Naive thymus-derived CD4-positive, alpha-beta T cell (primary cell): ENCODE results near the gene MYH13. TPM values are rescaled to one million over a fixed set of nuclear protein-coding genes. Genes with fewer than 3 reads are reported as not detected.

Source experiments
- ATAC-seq: fragments of 150-1000 bp; cut with Tn5 transposase; 2 replicates; pipeline ENCODE4 v1.10.0; 2021; ENCODE audit warnings: mild to moderate bottlenecking, moderate library complexity
- CTCF ChIA-PET: fragments of 350-600 bp; sonication (Branson Sonifier 250); formaldehyde crosslinking; loops from one replicate; lab custom pipeline; 2021; ENCODE audit warnings: antibody characterized with exemption; lab: Charles Lee
- POLR2A ChIA-PET: fragments of 350-600 bp; sonication (Branson Sonifier 250); formaldehyde crosslinking; loops from one replicate; lab custom pipeline; 2021; ENCODE audit warnings: antibody characterized with exemption, inconsistent platforms; lab: Charles Lee
- DNase-seq, 9 donors: peaks; one replicate each; pipeline versions ENCODE4 v3.0.0 to v3.0.0-alpha.2; 2020 to 2022; ENCODE audit warnings: mixed read lengths in 1 of 9
- H3K27ac ChIP-seq: one replicate; pipeline ENCODE4 v1.7.0; 2013; ENCODE audit warnings: mild to moderate bottlenecking, low read depth, low read length, moderate library complexity
- H3K27me3 ChIP-seq, 2 donors: one replicate each; pipeline ENCODE4 v1.7.0; 2013; ENCODE audit warnings: low read length in 2 of 2, mild to moderate bottlenecking in 2 of 2, moderate library complexity in 2 of 2; ENCODE audit not compliant: control insufficient read depth in 2 of 2, insufficient read depth in 2 of 2
- H3K36me3 ChIP-seq, 3 experiments: 1 replicate in 2 of 3; 2 replicates in 1 of 3; pipeline ENCODE4 v1.7.0; 2013; ENCODE audit warnings: low read length in 3 of 3, mild to moderate bottlenecking in 3 of 3, moderate library complexity in 1 of 3; ENCODE audit not compliant: insufficient read depth in 3 of 3, control insufficient read depth in 2 of 3
- H3K4me1 ChIP-seq, 2 donors: one replicate each; pipeline ENCODE4 v1.7.0; 2013; ENCODE audit warnings: low read length in 2 of 2, mild to moderate bottlenecking in 2 of 2, moderate library complexity in 1 of 2; ENCODE audit not compliant: control insufficient read depth in 2 of 2, insufficient read depth in 2 of 2
- H3K4me3 ChIP-seq: 2 replicates; pipeline ENCODE4 v1.7.0; 2013; ENCODE audit warnings: mild to moderate bottlenecking, low read length
- H3K9me3 ChIP-seq, 3 experiments: 1 replicate in 2 of 3; 2 replicates in 1 of 3; pipeline ENCODE4 v1.7.0; 2013; ENCODE audit warnings: low read length in 3 of 3; ENCODE audit not compliant: control insufficient read depth in 2 of 3
- H3K27ac Mint-ChIP-seq, 9 donors: one replicate each; pipeline ENCODE4 v1.8.0; 2020 to 2022; ENCODE audit warnings: mixed read lengths in 9 of 9, mild to moderate bottlenecking in 8 of 9, moderate library complexity in 5 of 9, inconsistent platforms in 2 of 9
- H3K27me3 Mint-ChIP-seq, 5 donors: one replicate each; pipeline ENCODE4 v1.8.0; 2021 to 2022; ENCODE audit warnings: mixed read lengths in 5 of 5, mild to moderate bottlenecking in 1 of 5
- H3K36me3 Mint-ChIP-seq, 5 donors: one replicate each; pipeline ENCODE4 v1.8.0; 2020 to 2022; ENCODE audit warnings: mixed read lengths in 5 of 5, mild to moderate bottlenecking in 3 of 5, inconsistent platforms in 1 of 5
- H3K4me1 Mint-ChIP-seq, 7 donors: one replicate each; pipeline ENCODE4 v1.8.0; 2020 to 2022; ENCODE audit warnings: mixed read lengths in 7 of 7, mild to moderate bottlenecking in 3 of 7, inconsistent platforms in 1 of 7
- H3K4me3 Mint-ChIP-seq, 10 donors: one replicate each; pipeline ENCODE4 v1.8.0; 2020 to 2022; ENCODE audit warnings: mild to moderate bottlenecking in 10 of 10, mixed read lengths in 10 of 10, moderate library complexity in 6 of 10, inconsistent platforms in 2 of 10
- H3K9me3 Mint-ChIP-seq, 11 donors: one replicate each; pipeline ENCODE4 v1.8.0; 2020 to 2022; ENCODE audit warnings: mixed read lengths in 11 of 11, mild to moderate bottlenecking in 4 of 11, inconsistent platforms in 1 of 11, moderate library complexity in 1 of 11
- intact Hi-C, 2 donors: fragments of 100-400 bp; cut with micrococcal nuclease; formaldehyde crosslinking; loops; one replicate each; pipeline ENCODE4 v1.15.1; 2023
- polyA plus RNA-seq, 2 donors: library from polyadenylated mRNA; unstranded; fragments of 300-500 nt; fragmentation: Illumina TruSeq; gene quantifications; one replicate each; pipeline ENCODE4 v1.2.3, GENCODE V29; 2021
- total RNA-seq, 6 experiments: library from RNA in 5 of 6; stranded (reverse) in 5 of 6; gene quantifications; 1 replicate in 5 of 6; 2 replicates in 1 of 6; pipeline ENCODE4 v1.2.3 and lab custom pipeline; 2021 to 2026

The MYH13 gene
- total and polyA plus RNA-seq, 7 experiments from 2014 or later, result not detected

DNA sequence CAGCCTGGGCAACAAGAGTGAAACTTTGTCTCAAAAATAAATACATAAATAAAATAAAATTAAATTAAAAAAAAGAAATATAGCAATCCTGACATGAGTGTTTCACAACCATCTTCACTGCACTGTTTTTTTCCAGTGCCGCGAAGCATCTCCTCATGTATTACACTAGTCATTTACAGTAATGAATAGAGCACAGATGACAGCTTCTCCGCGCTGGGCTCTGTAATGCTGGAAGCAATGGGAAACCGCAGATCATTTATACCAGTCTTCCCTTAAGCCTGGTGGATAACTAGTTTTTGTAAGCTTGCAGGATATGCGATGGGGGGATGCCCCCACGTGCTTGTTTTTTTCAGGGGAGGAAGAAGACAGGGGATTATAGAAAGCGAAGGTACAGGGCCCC, 86.9 kb downstream of the MYH13 start:
- H3K27ac ChIP-seq, result no peak overlapping the region
- H3K9me3 ChIP-seq, result no peaks in the 10 kb centered on the region
- H3K36me3 ChIP-seq, result no peaks in the 10 kb centered on the region
- no peaks in the 10 kb centered on the region for H3K4me1 ChIP-seq
- no peak overlapping the region for H3K27ac Mint-ChIP-seq
- no peak overlapping the region for H3K4me3 ChIP-seq
- DNase-seq (no peak), ATAC-seq (no peak)
- H3K9me3 Mint-ChIP-seq, result peaks cover 0 to 2% (median 0%) of the 10 kb centered on the region in 11 donors
- H3K27me3 ChIP-seq, result no peaks in the 10 kb centered on the region
- POLR2A ChIA-PET, result no interaction called here
- CTCF ChIA-PET, result no interaction called here
- H3K4me3 Mint-ChIP-seq, result no peak overlapping the region
- H3K36me3 Mint-ChIP-seq, result peaks cover 0 to 6% (median 0%) of the 10 kb centered on the region in 5 donors
- H3K4me1 Mint-ChIP-seq, result no peaks in the 10 kb centered on the region
- intact Hi-C loops, result no loop called here
- H3K27me3 Mint-ChIP-seq, result peaks cover 5 to 32% (median 16%) of the 10 kb centered on the region in 5 donors

DNA sequence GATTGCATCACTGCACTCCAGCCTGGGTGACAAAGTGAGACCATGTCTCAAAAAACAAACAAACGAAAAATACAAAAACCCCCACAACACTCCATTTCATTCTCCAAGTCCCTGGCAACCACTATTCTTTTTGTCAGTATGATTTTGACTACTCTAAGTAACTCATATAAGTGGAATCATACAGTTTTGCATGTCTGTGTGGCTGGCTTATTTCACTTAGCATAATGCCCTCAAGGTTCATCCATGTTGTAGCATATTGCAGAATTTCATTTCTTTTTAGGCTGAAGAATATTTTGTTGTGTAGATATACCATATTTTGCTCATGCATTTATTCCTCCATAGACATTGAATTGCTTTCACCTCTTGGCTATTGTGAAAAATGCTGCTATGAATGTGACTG, 92.7 kb downstream of the MYH13 start:
- no peaks in the 10 kb centered on the region for H3K4me1 ChIP-seq
- no peaks in the 10 kb centered on the region for H3K27me3 ChIP-seq
- CTCF ChIA-PET, result no interaction called here
- no peaks in the 10 kb centered on the region for H3K9me3 ChIP-seq
- H3K27me3 Mint-ChIP-seq, result peaks cover 0 to 11% (median 5%) of the 10 kb centered on the region in 5 donors
- H3K9me3 Mint-ChIP-seq, result peaks cover 0 to 1% (median 0%) of the 10 kb centered on the region in 11 donors
- no peaks in the 10 kb centered on the region for H3K36me3 Mint-ChIP-seq
- no peak for ATAC-seq
- intact Hi-C loops, result no loop called here
- no peaks in the 10 kb centered on the region for H3K36me3 ChIP-seq
- H3K4me3 ChIP-seq, result no peak overlapping the region
- H3K4me1 Mint-ChIP-seq, result peaks cover 0 to 3% (median 0%) of the 10 kb centered on the region in 7 donors
- H3K4me3 Mint-ChIP-seq, result no peak overlapping the region
- POLR2A ChIA-PET, result no interaction called here
- H3K27ac Mint-ChIP-seq, result no peak overlapping the region
- DNase-seq, result no peak
- no peak overlapping the region for H3K27ac ChIP-seq

DNA sequence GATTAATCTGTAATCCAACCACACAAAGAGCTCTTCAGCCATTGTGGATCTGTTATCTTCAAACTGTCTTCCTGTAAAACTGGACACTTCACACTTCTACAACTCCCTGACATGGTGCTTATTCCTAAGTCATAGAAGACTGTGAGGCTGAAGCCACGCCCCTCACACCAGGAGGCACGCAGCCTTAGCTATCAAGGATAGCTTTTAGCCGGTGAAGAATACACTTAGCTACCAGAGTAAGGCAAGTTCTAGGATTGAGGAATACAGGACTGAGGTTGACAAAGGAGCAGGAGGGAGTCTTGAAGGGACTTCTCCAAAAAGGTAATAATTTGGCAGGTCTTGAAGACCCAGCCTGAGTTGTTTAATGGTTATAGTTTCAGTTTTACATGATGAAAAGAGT, 94.6 kb downstream of the MYH13 start:
- ATAC-seq (no peak), DNase-seq (no peak)
- Histone ChIP-seq H3K4me1 (no peaks in the 10 kb centered on the region), H3K4me3 (no peak overlapping the region), H3K27ac (no peak overlapping the region), H3K27me3 (no peaks in the 10 kb centered on the region), H3K9me3 (no peaks in the 10 kb centered on the region), H3K36me3 (no peaks in the 10 kb centered on the region)
- peak overlapping the region in 1 of 9 donors; percentile 55 for H3K27ac Mint-ChIP-seq
- CTCF ChIA-PET, result no interaction called here
- peaks cover 0 to 3% (median 0%) of the 10 kb centered on the region in 7 donors for H3K4me1 Mint-ChIP-seq
- no peaks in the 10 kb centered on the region for H3K36me3 Mint-ChIP-seq
- POLR2A ChIA-PET, result no interaction called here
- no peak overlapping the region for H3K4me3 Mint-ChIP-seq
- intact Hi-C loops, result no loop called here
- H3K27me3 Mint-ChIP-seq, result peaks cover 0 to 19% (median 16%) of the 10 kb centered on the region in 5 donors
- H3K9me3 Mint-ChIP-seq, result peaks cover 0 to 7% (median 0%) of the 10 kb centered on the region in 11 donors

DNA sequence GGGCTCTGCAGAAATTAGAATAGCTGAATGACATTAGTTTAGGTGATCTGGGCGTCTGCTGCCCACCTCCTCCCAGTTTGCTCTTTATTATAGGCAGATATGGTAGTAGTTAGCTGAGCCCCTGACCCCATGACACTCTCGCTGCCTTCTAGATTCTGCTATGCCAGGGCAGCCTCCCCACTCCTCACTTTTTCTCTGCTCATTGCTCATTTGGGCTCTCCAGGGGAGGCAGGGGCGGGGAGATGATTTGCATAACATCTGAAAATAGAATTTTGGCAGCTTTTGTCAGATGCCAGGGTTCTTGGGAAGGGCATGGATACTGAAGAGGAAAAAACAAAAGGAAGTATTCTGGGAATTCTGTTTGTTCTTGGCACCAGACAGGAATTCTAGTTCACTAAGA, 96.4 kb downstream of the MYH13 start:
- POLR2A ChIA-PET, result no interaction called here
- intact Hi-C loops, result no loop called here
- no peaks in the 10 kb centered on the region for H3K9me3 ChIP-seq
- Mint-ChIP-seq H3K27ac (no peak overlapping the region), H3K9me3 (peaks cover 0 to 15% (median 0%) of the 10 kb centered on the region in 11 donors), H3K4me1 (peaks cover 0 to 3% (median 0%) of the 10 kb centered on the region in 7 donors), H3K36me3 (no peaks in the 10 kb centered on the region), H3K27me3 (peaks cover 0 to 22% (median 19%) of the 10 kb centered on the region in 5 donors), H3K4me3 (no peak overlapping the region)
- H3K36me3 ChIP-seq, result no peaks in the 10 kb centered on the region
- H3K4me1 ChIP-seq, result no peaks in the 10 kb centered on the region
- no peak for DNase-seq
- no peak overlapping the region for H3K4me3 ChIP-seq
- no peak overlapping the region for H3K27ac ChIP-seq
- H3K27me3 ChIP-seq, result no peaks in the 10 kb centered on the region
- no peak for ATAC-seq
- CTCF ChIA-PET, result no interaction called here

DNA sequence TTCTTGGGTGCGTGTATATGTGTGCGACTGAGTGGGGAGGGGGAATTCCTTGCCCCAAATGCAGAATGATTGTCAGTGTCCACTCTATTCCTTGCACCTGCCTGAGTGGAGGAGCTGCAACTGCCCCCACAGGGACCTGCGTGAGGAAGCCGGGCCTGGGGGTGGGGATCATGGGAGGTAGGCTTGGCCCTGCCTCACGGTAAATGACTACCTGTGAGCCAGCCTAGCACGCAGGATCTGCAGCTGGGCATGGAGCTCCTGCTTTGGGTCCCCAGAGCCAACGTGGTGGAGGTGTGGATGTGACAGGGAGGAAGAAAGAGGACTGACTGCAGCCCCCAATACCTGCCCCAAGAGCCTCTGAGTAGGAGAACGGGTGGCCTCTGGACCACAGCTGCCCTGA, 97.4 kb downstream of the MYH13 start:
- peaks cover 0 to 16% (median 0%) of the 10 kb centered on the region in 11 donors for H3K9me3 Mint-ChIP-seq
- Histone ChIP-seq H3K9me3 (no peaks in the 10 kb centered on the region), H3K27me3 (no peaks in the 10 kb centered on the region), H3K36me3 (no peaks in the 10 kb centered on the region), H3K4me1 (no peaks in the 10 kb centered on the region), H3K27ac (no peak overlapping the region), H3K4me3 (no peak overlapping the region)
- no peak for DNase-seq
- H3K4me3 Mint-ChIP-seq, result no peak overlapping the region
- H3K4me1 Mint-ChIP-seq, result peaks cover 0 to 3% (median 0%) of the 10 kb centered on the region in 7 donors
- peaks cover 0 to 24% (median 19%) of the 10 kb centered on the region in 5 donors for H3K27me3 Mint-ChIP-seq
- POLR2A ChIA-PET, result no interaction called here
- no peaks in the 10 kb centered on the region for H3K36me3 Mint-ChIP-seq
- intact Hi-C loops, result no loop called here
- H3K27ac Mint-ChIP-seq, result no peak overlapping the region
- no peak for ATAC-seq
- CTCF ChIA-PET, result no interaction called here

DNA sequence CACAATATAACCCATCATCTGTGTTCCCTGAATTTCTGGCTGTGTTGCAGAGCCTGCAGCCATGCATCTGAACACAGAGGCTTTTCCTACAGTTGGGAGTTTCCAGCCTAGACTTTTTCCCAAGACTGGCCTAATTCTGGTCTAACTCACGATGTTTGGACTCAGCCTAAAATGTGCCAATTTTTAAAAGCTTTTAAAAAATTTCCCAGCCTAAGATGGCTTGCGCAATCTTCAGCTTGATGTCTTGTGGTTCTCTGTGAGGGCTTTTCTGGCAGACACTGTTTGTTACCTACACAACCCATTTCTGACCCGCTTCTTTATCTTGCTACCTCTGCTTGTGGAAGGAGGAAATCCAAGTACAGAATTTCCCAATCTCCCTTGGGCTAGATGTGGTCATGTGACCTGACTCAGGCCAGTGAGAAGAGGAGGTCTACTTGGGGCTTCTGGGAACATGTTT, 101.7 kb downstream of the MYH13 start:
- ATAC-seq (no peak), DNase-seq (no peak)
- no peak overlapping the region for H3K27ac ChIP-seq
- POLR2A ChIA-PET, result no interaction called here
- H3K27ac Mint-ChIP-seq, result no peak overlapping the region
- H3K4me1 ChIP-seq, result no peaks in the 10 kb centered on the region
- no peaks in the 10 kb centered on the region for H3K9me3 ChIP-seq
- H3K4me1 Mint-ChIP-seq, result no peaks in the 10 kb centered on the region
- no peaks in the 10 kb centered on the region for H3K27me3 ChIP-seq
- H3K4me3 Mint-ChIP-seq, result no peak overlapping the region
- H3K4me3 ChIP-seq, result no peak overlapping the region
- intact Hi-C loops, result no loop called here
- peaks cover 0 to 24% (median 13%) of the 10 kb centered on the region in 5 donors for H3K27me3 Mint-ChIP-seq
- CTCF ChIA-PET, result no interaction called here
- peaks cover 0 to 24% (median 5%) of the 10 kb centered on the region in 11 donors for H3K9me3 Mint-ChIP-seq
- no peaks in the 10 kb centered on the region for H3K36me3 ChIP-seq
- no peaks in the 10 kb centered on the region for H3K36me3 Mint-ChIP-seq

DNA sequence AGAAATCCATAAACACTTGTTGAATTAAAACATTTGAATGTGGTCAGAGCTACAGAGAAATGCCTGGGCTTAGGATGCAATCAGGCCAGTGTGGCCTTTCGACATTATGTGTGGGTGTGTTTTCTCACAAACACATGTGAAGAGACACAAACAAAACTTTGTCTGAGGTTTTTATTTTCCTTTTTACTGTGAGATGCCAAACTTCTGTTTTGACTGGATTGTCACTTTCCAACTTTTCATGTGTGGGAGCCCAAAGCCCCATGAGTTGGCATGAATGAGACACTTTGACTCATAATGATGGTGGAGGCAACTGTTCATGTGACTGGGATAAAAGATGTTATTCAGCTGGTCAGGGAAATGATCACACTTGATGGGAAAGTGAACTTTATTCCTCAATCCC, 102.5 kb downstream of the MYH13 start:
- Histone ChIP-seq H3K36me3 (no peaks in the 10 kb centered on the region), H3K27ac (no peak overlapping the region), H3K9me3 (no peaks in the 10 kb centered on the region), H3K27me3 (no peaks in the 10 kb centered on the region), H3K4me1 (no peaks in the 10 kb centered on the region), H3K4me3 (no peak overlapping the region)
- intact Hi-C loops, result no loop called here
- DNase-seq (no peak), ATAC-seq (no peak)
- Mint-ChIP-seq H3K27ac (no peak overlapping the region), H3K4me3 (no peak overlapping the region), H3K9me3 (peaks cover 0 to 24% (median 5%) of the 10 kb centered on the region in 11 donors), H3K27me3 (peaks cover 0 to 24% (median 12%) of the 10 kb centered on the region in 5 donors), H3K4me1 (no peaks in the 10 kb centered on the region), H3K36me3 (no peaks in the 10 kb centered on the region)
- ChIA-PET CTCF (no interaction called here), POLR2A (no interaction called here)
